GM18951 (cell line): Measurements from ENCODE around the gene GLTPD2.

Source experiments
- POLR2A ChIP-seq: IDR thresholded peaks from 4 replicates; pipeline ENCODE4 v1.6.1; 2011; ENCODE audit warnings: mild to moderate bottlenecking; ENCODE audit not compliant: insufficient read length, insufficient read depth; ENCODE audit errors: extremely low read depth
- in situ Hi-C: fragments of 300-500 bp; cut with MboI; formaldehyde crosslinking; loops from one replicate; pipeline ENCODE4 v1.12.0; 2022; ENCODE audit warnings: low sequenced_read_pairs, mixed read lengths, inconsistent platforms; ENCODE audit not compliant: unreplicated experiment

The GLTPD2 gene

GRCh38 chr17:4753392-4753791 lies 35.4 kb upstream of the GLTPD2 start:
- no peak for TF ChIP-seq POLR2A
- in situ Hi-C loops = no loop called here

- TF ChIP-seq POLR2A = no peak
- in situ Hi-C loops = no loop called here
Observed at GRCh38 chr17:4759776-4760236, 29.0 kb upstream of the GLTPD2 start.

DNA sequence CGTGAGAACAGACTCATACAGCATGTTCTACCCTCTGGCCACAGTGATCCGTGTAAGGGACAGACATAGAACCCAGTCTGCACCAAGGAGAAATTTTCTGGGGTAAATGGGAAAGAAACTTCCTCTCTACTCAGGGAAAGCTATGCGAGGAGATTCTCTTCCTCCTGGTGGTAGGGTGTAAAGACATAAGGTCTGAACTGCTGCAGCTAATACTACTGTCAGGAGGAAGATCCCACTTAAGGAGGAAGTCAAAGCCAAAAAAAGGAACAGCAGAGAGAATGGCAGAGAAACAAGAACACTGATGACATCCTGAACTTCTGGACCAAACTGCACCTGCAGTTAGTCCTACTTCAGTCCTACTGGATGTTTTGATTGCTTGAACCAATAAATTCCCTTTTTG lies 24.2 kb upstream of the GLTPD2 start:
- in situ Hi-C loops = no loop called here
- no peak for TF ChIP-seq POLR2A

- TF ChIP-seq POLR2A = no peak
- in situ Hi-C loops = no loop called here
Observed at GRCh38 chr17:4766201-4766600, 22.6 kb upstream of the GLTPD2 start.

DNA sequence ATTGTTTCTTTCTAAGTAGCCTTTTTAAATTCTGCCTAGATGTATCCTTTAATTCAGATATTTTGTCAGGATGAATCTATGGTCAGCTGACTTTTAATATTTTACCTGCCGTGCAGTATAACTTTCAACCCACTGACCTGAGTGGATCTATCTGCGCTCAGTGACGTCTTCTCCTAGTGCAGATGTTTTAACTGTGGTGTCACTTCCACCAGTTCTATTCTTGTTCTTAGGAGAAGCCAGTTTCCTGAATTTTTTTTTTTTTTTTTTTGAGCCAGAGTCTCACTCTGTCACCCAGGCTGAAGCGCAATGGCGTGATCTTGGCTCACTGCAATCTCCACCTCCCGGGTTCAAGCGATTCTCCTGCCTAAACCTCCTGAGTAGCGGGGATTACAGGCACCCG lies 22.0 kb upstream of the GLTPD2 start:
- no peak for TF ChIP-seq POLR2A
- in situ Hi-C loops = no loop called here

DNA sequence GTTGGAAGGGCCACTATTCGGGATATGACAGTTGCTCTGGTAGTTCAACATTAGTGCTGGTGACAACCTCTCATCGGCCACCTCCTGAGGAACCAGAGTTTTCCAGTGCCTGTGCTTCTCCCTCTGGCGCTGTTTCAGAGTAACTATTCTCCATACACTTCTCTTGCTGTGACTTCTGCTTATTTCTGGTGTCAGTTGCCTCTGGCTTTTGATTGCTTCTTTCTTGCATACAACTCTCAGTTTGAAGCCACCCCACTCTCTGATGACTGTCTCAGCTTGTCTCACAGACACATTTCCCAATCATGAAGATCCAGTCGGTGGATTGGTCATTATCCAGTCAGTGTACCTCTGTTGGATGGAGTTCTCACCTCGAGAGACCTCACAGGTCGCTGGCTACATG lies 20.5 kb upstream of the GLTPD2 start:
- in situ Hi-C loops = no loop called here
- TF ChIP-seq POLR2A = no peak

- no peak for TF ChIP-seq POLR2A
- in situ Hi-C loops = no loop called here
Observed at GRCh38 chr17:4769628-4770027, 19.1 kb upstream of the GLTPD2 start.

- TF ChIP-seq POLR2A = no peak
- in situ Hi-C loops = no loop called here
Observed at GRCh38 chr17:4771519-4772234, 17.1 kb upstream of the GLTPD2 start, which contains the start of gene TM4SF5. TM4SF5 (plus strand) TSS chr17:4771886; CDS start chr17:4771923, 37 bp downstream.

DNA sequence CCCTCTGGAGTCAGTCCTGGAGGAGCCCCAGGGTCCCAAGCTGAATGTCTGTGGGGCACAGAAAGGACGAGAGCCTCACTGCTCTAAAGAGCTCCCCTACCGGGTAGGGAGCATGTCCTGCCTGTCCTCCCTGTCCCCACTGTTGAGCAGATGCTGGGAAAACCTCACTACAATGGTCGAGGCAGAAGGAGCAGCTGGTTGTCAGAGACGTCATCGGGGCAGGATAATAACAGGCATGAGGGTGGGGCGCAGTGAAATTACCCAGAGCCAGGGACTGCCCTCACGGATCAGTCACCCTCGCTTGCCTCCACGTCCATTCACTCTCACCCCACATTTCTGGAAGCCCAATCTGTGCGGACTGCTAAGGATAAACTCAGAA lies 16.5 kb upstream of the GLTPD2 start:
- in situ Hi-C loops = no loop called here
- TF ChIP-seq POLR2A = no peak

DNA sequence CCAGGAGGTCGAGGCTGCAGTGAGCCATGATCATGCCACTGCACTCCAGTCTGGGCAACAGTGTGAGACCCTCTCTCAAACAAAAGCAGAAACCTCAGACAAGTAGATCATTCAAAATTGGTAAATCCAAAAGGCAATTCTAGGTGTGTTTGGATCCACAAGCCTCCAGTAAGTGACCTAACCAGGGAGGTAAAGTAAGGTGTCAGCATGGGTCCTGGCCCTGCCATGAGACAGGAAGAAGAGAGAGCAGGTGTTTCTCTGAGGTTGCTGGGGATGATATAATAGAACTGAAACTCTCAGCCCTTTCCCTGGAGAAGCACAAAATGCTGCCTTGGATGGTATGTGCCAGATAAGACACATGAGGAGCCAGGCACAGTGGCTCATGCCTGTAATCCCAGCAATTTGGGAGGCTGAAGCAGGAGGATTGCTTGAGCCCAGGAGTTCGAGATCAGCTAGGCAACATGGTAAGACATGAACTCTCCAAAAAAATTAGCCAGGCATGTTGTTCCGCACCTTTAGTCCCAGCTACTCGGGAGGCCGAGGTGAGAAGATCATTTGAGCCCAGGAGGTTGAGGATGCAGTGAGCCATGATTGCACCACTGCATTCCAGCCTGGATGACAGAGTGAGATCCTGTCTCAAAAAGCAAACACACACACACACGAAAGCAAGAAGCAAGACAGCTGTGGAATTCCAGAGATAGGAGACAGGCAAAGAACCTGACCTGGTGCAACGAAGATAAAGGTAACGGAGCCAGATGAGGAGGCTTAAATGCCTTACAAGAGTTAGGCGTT lies 10.6 kb upstream of the GLTPD2 start:
- in situ Hi-C loops = no loop called here
- TF ChIP-seq POLR2A = no peak

GRCh38 chr17:4780325-4780955 lies 8.3 kb upstream of the GLTPD2 start:
- in situ Hi-C loops = no loop called here
- no peak for TF ChIP-seq POLR2A

- in situ Hi-C loops = no loop called here
- no peak for TF ChIP-seq POLR2A
Observed at GRCh38 chr17:4782652-4783051, 6.1 kb upstream of the GLTPD2 start.

GRCh38 chr17:4785311-4786105 lies 3.3 kb upstream of the GLTPD2 start:
- in situ Hi-C loops = no loop called here
- TF ChIP-seq POLR2A = no peak

- in situ Hi-C loops = no loop called here
Observed at GRCh38 chr17:4786106-4786511, 2.7 kb upstream of the GLTPD2 start, which contains the start of gene VMO1. VMO1 (minus strand) TSS chr17:4786364; CDS start chr17:4786352, 12 bp downstream.

More at GRCh38 chr17:4786106-4786511, 2.7 kb upstream of the GLTPD2 start, which contains the start of gene VMO1:
- no peak for TF ChIP-seq POLR2A
